Neural cell (in vitro differentiated cells): Measurements from ENCODE around the gene SUV39H1. TPM values are rescaled to one million over a fixed set of nuclear protein-coding genes. Genes with fewer than 3 reads are reported as not detected.

Source experiments
- H2AFZ ChIP-seq: fragments of 200-600, 300-800 bp; sonication (generic), shearing (Covaris generic); 2 replicates; pipeline ENCODE4 v1.6.0; 2014; ENCODE audit warnings: low read depth, mild to moderate bottlenecking, antibody characterized with exemption, low read length, moderate library complexity
- H3F3A ChIP-seq: fragments of 200-600 bp; shearing (Covaris generic); 2 replicates; pipeline ENCODE4 v1.6.1; 2016; ENCODE audit warnings: mild to moderate bottlenecking, moderate library complexity, mixed read lengths, antibody characterized with exemption, low read length; ENCODE audit not compliant: insufficient read depth, poor library complexity, severe bottlenecking
- H3K27ac ChIP-seq: fragments of 200-600, 300-800 bp; sonication (generic), shearing (Covaris generic); 2 replicates; pipeline ENCODE4 v1.5.1; 2014; ENCODE audit warnings: mild to moderate bottlenecking, low read length, moderate library complexity
- H3K27me3 ChIP-seq: fragments of 300-800, 200-600 bp; sonication (generic), shearing (Covaris generic); 2 replicates; pipeline ENCODE4 v1.6.0; 2014; ENCODE audit warnings: mild to moderate bottlenecking, low read depth, low read length, moderate library complexity; ENCODE audit not compliant: insufficient read depth
- H3K36me3 ChIP-seq: fragments of 300-800, 200-600 bp; sonication (generic), shearing (Covaris generic); 2 replicates; pipeline ENCODE4 v1.5.1; 2014; ENCODE audit warnings: mild to moderate bottlenecking, antibody characterized with exemption, low read length, moderate library complexity; ENCODE audit not compliant: insufficient read depth
- H3K4me2 ChIP-seq: fragments of 300-800, 200-600 bp; sonication (generic), shearing (Covaris generic); 2 replicates; pipeline ENCODE4 v1.6.0; 2014; ENCODE audit warnings: mild to moderate bottlenecking, low read length
- H3K4me3 ChIP-seq: fragments of 300-800, 200-600 bp; sonication (generic), shearing (Covaris generic); 2 replicates; pipeline ENCODE4 v1.5.1; 2014; ENCODE audit warnings: mild to moderate bottlenecking, low read length, moderate library complexity
- H3K79me2 ChIP-seq: fragments of 200-600 bp; shearing (Covaris generic); replicated peaks from 2 replicates; pipeline ENCODE4 v1.6.0; 2014; ENCODE audit warnings: mild to moderate bottlenecking, low read length, moderate library complexity; ENCODE audit not compliant: insufficient read depth
- H3K9ac ChIP-seq: fragments of 300-800, 200-600 bp; sonication (generic), shearing (Covaris generic); 2 replicates; pipeline ENCODE4 v1.6.1; 2016; ENCODE audit warnings: mild to moderate bottlenecking, low read length, mixed read lengths
- H3K9me2 ChIP-seq: fragments of 200-600 bp; shearing (Covaris generic); 2 replicates; pipeline ENCODE4 v1.6.1; 2016; ENCODE audit warnings: mild to moderate bottlenecking, low read length, mixed read lengths; ENCODE audit not compliant: insufficient read depth
- H3K9me3 ChIP-seq: fragments of 200-600, 300-800 bp; sonication (generic), shearing (Covaris generic); 2 replicates; pipeline ENCODE4 v1.6.1; 2016; ENCODE audit warnings: mild to moderate bottlenecking, mixed run types, low read length, moderate library complexity, mixed read lengths
- H4K20me1 ChIP-seq: fragments of 200-600 bp; shearing (Covaris generic); 2 replicates; pipeline ENCODE4 v1.6.1; 2016; ENCODE audit warnings: mild to moderate bottlenecking, mixed run types; ENCODE audit not compliant: insufficient read depth
- EP300 ChIP-seq: fragments of 450-650 bp; conservative IDR thresholded peaks from 2 replicates; pipeline ENCODE4 v1.6.1; 2014; ENCODE audit warnings: antibody characterized with exemption, mild to moderate bottlenecking, moderate library complexity; ENCODE audit not compliant: poor library complexity, severe bottlenecking
- EZH2 ChIP-seq: fragments of 200-600, 300-800 bp; shearing (Covaris generic), sonication (generic); IDR thresholded peaks from 2 replicates; pipeline ENCODE4 v1.6.1; 2014; ENCODE audit warnings: antibody characterized with exemption, low read length, borderline replicate concordance, mild to moderate bottlenecking; ENCODE audit not compliant: insufficient read depth, poor library complexity, severe bottlenecking
- MXI1 ChIP-seq: fragments of 450-650 bp; conservative IDR thresholded peaks from 2 replicates; pipeline ENCODE4 v1.6.1; 2014; ENCODE audit warnings: antibody characterized with exemption, mild to moderate bottlenecking; ENCODE audit not compliant: poor library complexity, severe bottlenecking
- POLR2AphosphoS5 ChIP-seq: IDR thresholded peaks from 2 replicates; pipeline ENCODE4 v1.6.1; 2012
- RAD21 ChIP-seq: fragments of 450-650 bp; conservative IDR thresholded peaks from 2 replicates; pipeline ENCODE4 v1.6.1; 2014; ENCODE audit warnings: antibody characterized with exemption, mild to moderate bottlenecking, moderate library complexity
- SMC3 ChIP-seq: fragments of 450-650 bp; conservative IDR thresholded peaks from 2 replicates; pipeline ENCODE4 v1.6.1; 2014; ENCODE audit warnings: antibody characterized with exemption, mild to moderate bottlenecking, moderate library complexity; ENCODE audit not compliant: poor library complexity
- TAF1 ChIP-seq: IDR thresholded peaks from 2 replicates; pipeline ENCODE4 v1.6.1; 2012; ENCODE audit warnings: low read depth
- polyA plus RNA-seq: library from polyadenylated mRNA; depleted of rRNA; stranded (reverse); fragments of >200 nt; gene quantifications from 2 replicates; pipeline ENCODE4 v1.2.3, GENCODE V29; 2014
- TF ChIP-seq, protein P1 (sequence below): IDR thresholded peaks from 2 replicates; pipeline ENCODE4 v1.6.1; 2012; ENCODE audit warnings: borderline replicate concordance
- TF ChIP-seq, protein P2 (sequence below): fragments of 450-650 bp; IDR thresholded peaks from 2 replicates; pipeline ENCODE4 v1.5.1; 2014; ENCODE audit warnings: antibody characterized with exemption, mild to moderate bottlenecking, moderate library complexity; ENCODE audit not compliant: poor library complexity, severe bottlenecking

SUV39H1 gene
- polyA plus RNA-seq, 1 donor from 2014 or later: 3.2 TPM

DNA sequence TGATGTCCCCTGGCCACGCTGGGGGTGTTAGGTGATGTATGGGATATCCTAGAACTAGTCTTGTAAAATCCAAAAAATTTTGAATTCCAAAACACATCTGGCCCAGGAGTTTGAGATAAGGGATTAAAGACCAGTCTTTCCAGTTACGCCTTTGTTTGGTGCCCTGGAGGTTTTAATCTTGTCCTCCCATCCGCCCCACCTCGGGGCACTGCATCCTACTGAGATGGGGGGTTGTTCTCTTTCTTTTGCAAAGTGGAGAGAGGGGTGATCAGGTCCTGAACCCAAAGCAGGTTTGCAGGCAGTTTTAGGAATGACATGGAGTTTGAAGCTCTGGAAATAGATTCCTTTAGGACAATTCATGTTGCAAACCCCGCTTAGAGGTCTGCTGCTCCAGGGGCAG lies 1.8 kb downstream of the SUV39H1 start:
- H4K20me1 ChIP-seq: no peaks in the 10 kb centered on the region

DNA sequence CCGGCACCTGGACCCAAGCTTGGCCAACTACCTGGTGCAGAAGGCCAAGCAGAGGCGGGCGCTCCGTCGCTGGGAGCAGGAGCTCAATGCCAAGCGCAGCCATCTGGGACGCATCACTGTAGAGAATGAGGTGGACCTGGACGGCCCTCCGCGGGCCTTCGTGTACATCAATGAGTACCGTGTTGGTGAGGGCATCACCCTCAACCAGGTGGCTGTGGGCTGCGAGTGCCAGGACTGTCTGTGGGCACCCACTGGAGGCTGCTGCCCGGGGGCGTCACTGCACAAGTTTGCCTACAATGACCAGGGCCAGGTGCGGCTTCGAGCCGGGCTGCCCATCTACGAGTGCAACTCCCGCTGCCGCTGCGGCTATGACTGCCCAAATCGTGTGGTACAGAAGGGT lies 3.7 kb downstream of the SUV39H1 start:
- H3K27ac ChIP-seq: no peak overlapping the region
- no peak overlapping the region for H3K4me2 ChIP-seq
- no peak for TF ChIP-seq EZH2
- TF ChIP-seq TAF1: no peak
- TF ChIP-seq RAD21: no peak
- TF ChIP-seq, protein P1, sequence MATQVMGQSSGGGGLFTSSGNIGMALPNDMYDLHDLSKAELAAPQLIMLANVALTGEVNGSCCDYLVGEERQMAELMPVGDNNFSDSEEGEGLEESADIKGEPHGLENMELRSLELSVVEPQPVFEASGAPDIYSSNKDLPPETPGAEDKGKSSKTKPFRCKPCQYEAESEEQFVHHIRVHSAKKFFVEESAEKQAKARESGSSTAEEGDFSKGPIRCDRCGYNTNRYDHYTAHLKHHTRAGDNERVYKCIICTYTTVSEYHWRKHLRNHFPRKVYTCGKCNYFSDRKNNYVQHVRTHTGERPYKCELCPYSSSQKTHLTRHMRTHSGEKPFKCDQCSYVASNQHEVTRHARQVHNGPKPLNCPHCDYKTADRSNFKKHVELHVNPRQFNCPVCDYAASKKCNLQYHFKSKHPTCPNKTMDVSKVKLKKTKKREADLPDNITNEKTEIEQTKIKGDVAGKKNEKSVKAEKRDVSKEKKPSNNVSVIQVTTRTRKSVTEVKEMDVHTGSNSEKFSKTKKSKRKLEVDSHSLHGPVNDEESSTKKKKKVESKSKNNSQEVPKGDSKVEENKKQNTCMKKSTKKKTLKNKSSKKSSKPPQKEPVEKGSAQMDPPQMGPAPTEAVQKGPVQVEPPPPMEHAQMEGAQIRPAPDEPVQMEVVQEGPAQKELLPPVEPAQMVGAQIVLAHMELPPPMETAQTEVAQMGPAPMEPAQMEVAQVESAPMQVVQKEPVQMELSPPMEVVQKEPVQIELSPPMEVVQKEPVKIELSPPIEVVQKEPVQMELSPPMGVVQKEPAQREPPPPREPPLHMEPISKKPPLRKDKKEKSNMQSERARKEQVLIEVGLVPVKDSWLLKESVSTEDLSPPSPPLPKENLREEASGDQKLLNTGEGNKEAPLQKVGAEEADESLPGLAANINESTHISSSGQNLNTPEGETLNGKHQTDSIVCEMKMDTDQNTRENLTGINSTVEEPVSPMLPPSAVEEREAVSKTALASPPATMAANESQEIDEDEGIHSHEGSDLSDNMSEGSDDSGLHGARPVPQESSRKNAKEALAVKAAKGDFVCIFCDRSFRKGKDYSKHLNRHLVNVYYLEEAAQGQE: no peak
- no peak for TF ChIP-seq MXI1
- no peak for TF ChIP-seq SMC3
- no peak for TF ChIP-seq EP300
- TF ChIP-seq, protein P2, sequence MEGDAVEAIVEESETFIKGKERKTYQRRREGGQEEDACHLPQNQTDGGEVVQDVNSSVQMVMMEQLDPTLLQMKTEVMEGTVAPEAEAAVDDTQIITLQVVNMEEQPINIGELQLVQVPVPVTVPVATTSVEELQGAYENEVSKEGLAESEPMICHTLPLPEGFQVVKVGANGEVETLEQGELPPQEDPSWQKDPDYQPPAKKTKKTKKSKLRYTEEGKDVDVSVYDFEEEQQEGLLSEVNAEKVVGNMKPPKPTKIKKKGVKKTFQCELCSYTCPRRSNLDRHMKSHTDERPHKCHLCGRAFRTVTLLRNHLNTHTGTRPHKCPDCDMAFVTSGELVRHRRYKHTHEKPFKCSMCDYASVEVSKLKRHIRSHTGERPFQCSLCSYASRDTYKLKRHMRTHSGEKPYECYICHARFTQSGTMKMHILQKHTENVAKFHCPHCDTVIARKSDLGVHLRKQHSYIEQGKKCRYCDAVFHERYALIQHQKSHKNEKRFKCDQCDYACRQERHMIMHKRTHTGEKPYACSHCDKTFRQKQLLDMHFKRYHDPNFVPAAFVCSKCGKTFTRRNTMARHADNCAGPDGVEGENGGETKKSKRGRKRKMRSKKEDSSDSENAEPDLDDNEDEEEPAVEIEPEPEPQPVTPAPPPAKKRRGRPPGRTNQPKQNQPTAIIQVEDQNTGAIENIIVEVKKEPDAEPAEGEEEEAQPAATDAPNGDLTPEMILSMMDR: no peak
- TF ChIP-seq POLR2AphosphoS5: no peak
- no peak overlapping the region for H3K4me3 ChIP-seq
- H3F3A ChIP-seq: no peaks in the 10 kb centered on the region
- no peaks in the 10 kb centered on the region for H3K36me3 ChIP-seq
- no peaks in the 10 kb centered on the region for H3K9me3 ChIP-seq
- H3K9ac ChIP-seq: no peak overlapping the region
- H3K9me2 ChIP-seq: no peaks in the 10 kb centered on the region
- no peaks in the 10 kb centered on the region for H3K79me2 ChIP-seq
- no peak overlapping the region for H2AFZ ChIP-seq
- no peaks in the 10 kb centered on the region for H4K20me1 ChIP-seq
- H3K27me3 ChIP-seq: no peaks in the 10 kb centered on the region

More for the DNA sequence above, 1.8 kb downstream of the SUV39H1 start:
- Histone ChIP-seq H3K4me2 (no peak overlapping the region), H2AFZ (no peak overlapping the region), H3K9me3 (no peaks in the 10 kb centered on the region), H3F3A (no peaks in the 10 kb centered on the region), H3K9ac (no peak overlapping the region), H3K4me3 (no peak overlapping the region), H3K79me2 (no peaks in the 10 kb centered on the region), H3K36me3 (no peaks in the 10 kb centered on the region), H3K27ac (no peak overlapping the region), H3K27me3 (no peaks in the 10 kb centered on the region), H3K9me2 (no peaks in the 10 kb centered on the region)
- TF ChIP-seq MXI1: no peak
- TF ChIP-seq TAF1: no peak
- TF ChIP-seq RAD21: no peak
- TF ChIP-seq SMC3: no peak
- TF ChIP-seq EZH2: no peak
- no peak for TF ChIP-seq POLR2AphosphoS5
- TF ChIP-seq, protein P2: no peak
- no peak for TF ChIP-seq EP300
- TF ChIP-seq, protein P1: no peak
